Endometrial microvascular endothelial cells (primary cell): ENCODE measurements around the gene METTL9. TPM values are rescaled to one million over a fixed set of nuclear protein-coding genes. Genes with fewer than 3 reads are reported as not detected.
"Not testable (repeated sequence)": the region's sequence is repeated elsewhere in the genome, so short reads cannot be mapped to it uniquely, and the experiment has no call there.

Experiments
- in situ Hi-C: cut with HindIII; loops from 2 replicates; pipeline ENCODE4 v1.10.0; 2017; ENCODE audit warnings: low sequenced_read_pairs, low pct_unique_long_range_greater_than_20kb; ENCODE audit errors: inconsistent ontology term
- total RNA-seq: library from RNA; depleted of rRNA; stranded (reverse); fragments of >200 nt; gene quantifications from one replicate; pipeline ENCODE4 v1.2.3, GENCODE V29; 2015; ENCODE audit errors: inconsistent ontology term

Gene METTL9
- 169 TPM for total RNA-seq

GRCh38 chr16:21599122-21600030, at the start of gene METTL9:
Gene METTL9, plus strand, starts transcription at chr16:21599577. Its CDS starts 157 bp downstream, at chr16:21599734.
- in situ Hi-C loops = no loop called here

DNA sequence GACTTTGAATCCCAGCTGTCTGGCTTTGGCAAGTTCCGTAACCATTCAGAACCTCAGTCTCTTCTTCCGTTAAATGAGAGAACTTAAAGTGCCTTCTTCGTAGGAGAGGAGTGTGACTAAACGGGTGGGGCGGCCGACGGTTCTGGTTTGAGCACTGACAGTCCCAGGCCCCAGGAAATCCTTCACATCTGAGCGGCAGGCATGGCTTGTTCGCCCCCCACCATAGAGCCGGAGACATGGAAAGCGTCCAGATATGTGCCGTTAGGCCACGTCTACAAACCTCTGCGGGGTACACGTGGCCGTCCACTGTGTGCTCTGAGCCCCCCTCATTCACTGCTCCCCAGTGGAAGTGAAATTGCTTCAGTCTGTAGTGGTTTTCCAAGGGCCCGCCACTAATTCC, 49.4 kb upstream of the METTL9 start:
- in situ Hi-C loops = not testable (repeated sequence)

GRCh38 chr16:21550435-21550834, 48.9 kb upstream of the METTL9 start:
- in situ Hi-C loops = not testable (repeated sequence)

GRCh38 chr16:21551076-21551475, 48.3 kb upstream of the METTL9 start:
- in situ Hi-C loops = not testable (repeated sequence)

DNA sequence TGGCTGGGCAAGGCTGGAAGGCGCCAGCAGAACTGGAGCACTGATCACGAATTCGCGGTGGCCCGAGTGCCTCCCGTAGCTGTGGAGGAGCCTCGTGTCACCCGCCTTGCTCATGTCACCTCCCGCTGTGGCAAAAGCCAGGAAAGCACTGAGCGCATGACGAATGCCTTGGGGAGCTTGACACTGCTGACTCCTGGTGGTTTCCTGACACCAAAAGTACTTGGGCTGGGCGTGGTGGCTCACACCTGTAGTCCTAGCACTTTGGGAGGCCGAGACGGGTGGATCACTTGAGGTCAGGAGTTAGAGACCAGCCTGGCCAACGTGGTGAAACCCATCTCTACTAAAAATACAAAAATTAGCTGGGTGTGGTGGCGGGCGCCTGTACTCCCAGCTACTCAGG, 47.8 kb upstream of the METTL9 start:
- in situ Hi-C loops = not testable (repeated sequence)

DNA sequence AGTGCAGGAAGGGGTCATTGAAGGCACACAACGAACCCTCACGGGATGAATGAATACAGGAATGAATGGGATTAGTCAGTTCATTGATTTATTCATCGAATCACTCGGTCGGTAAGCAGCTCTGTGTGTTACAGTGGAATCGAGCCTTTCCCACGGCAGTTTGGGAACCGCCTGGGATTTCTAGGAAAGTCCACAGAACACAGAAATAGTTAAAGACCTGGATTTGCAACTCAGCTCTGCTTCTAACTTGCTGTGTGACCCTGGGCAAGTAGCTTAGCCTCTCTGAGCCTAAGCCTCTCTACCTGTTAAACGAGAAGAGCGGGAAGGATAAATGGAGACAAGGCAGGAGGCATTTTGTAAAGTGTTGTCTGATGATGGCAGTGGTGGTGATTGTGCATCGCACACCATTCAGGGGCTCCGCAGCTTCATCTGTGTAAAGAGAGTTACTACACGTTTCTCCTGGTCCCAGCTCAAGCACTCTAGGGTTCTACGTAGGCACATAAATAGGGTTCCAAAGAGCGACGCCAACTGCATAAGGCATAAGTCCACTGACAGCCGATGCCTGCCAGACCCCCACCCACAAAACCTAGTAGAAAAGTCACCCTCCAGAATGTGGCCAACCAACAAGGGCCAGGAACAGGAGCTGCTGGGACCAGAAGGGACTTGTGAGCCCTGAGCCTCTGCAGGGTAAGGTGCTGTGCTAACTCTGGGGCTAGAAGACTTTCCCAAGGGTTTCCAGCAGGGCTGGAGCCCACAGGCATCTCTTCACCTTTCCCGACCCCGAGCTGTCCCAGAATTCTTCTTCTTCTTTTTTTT, 45.7 kb upstream of the METTL9 start:
- in situ Hi-C loops = not testable (repeated sequence)

- in situ Hi-C loops = no loop called here
Measured at GRCh38 chr16:21554795-21555585, 44.4 kb upstream of the METTL9 start.

DNA sequence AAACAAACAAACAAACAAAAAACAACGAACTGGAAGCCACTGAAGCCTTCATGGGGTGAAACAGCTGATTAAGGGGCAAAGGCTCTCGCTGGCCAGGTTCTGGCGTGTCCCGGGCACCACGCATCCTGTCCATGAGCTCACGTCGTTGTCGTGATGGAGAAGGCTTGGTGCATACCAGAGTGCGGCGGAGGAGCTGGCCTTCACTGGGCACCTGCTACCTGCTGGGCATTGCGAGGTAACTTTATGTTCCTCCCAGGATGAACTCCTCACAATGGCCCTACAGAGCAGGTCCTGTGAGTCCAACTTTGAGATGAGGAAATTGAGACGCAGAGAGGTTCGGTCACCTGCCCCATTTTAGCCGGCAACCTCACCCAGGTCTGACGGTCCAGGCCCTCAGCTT, 43.8 kb upstream of the METTL9 start:
- in situ Hi-C loops = not testable (repeated sequence)

DNA sequence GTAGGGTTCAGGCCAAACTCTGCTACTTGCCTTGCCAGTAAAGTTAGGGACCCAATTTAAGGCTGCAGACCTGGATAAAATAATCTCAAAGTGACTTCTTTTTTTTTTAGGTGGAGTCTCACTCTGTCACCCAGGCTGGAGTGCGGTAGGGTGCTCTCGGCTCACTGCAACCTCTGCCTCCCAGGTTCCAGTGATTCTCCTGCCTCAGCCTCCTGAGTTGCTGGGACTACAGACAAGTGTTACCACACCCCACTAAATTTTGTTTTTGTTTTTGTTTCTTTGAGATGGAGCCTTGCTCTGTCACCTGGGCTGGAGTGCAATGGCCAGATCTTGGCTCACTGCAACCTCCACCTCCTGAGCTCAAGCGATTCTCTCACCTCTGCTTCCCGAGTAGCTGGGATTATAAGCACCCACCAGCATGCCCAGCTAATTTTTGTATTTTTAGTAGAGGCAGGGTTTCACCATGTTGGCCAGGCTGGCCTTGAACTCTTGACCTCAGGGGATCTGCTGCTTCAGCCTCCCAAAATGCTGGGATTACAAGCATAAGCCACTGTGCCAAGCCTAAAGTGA, 43.3 kb upstream of the METTL9 start:
- in situ Hi-C loops = not testable (repeated sequence)

DNA sequence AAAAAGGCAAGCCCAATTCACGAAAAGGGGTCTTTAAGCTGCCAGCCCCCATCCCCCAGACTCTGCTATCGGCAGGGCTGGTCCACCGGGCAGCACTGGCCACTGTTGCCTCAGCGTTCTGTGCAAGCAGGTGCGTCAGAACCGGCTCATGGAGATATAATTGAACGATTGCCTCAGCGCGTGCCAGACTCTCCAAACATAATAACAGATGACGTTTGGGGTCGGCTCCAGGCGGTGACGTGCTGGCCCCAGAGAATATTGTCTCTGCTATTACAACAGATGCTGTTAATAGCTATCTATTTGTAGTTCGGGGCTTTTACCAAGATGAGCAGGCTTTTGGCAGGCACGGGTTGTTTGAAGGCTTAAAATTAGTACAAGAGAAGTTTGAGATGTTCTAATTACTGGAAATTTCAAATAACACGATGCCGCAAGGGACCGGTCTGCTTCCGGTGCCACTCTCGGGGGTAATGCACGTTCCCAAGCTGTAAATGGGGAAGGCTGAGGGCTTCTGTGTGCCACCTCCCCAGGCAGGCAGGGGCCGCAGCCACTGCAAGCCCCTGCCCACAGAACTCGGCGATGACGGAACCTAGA, 42.6 kb upstream of the METTL9 start:
- in situ Hi-C loops = not testable (repeated sequence)

- in situ Hi-C loops = no loop called here
Measured at GRCh38 chr16:21560462-21560861, 38.9 kb upstream of the METTL9 start.

GRCh38 chr16:21563676-21564075, 35.7 kb upstream of the METTL9 start:
- in situ Hi-C loops = no loop called here

DNA sequence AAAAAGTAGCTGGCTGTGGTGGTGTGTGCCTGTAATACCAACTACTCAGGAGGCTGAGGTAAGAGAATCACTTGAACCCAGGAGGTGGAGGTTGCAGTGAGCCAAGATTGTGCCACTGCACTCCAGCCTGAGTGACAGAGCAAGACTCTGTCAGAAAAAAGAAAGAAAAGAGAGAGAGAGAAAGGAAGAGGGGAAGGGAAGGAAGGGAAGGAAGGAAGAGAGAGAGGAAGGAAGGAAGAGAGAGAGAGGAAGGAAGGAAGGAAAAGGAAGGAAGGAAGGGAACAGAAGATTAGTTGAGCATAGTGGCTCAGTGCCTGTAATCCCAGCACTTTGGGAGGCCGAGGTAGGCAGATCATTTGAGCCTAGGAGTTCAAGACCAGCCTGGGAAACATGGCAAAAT, 35.0 kb upstream of the METTL9 start:
- in situ Hi-C loops = not testable (repeated sequence)

DNA sequence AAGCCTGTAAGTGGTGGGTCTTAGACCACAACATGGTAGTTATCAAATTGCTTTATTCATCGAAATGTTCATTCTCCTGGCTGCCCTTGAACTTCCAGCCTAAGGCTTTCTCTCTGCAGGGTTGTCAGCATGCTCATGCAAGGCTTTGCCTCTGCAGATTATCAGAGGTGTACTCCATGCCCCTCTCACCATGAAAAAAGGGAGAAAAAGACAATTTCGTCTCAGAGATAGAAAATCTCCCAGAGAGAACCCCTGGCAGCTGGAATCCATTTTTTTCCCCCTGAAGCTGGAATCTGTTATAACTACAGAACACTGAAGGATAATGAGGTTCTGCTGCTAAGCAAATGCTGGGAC, 33.9 kb upstream of the METTL9 start:
- in situ Hi-C loops = no loop called here

DNA sequence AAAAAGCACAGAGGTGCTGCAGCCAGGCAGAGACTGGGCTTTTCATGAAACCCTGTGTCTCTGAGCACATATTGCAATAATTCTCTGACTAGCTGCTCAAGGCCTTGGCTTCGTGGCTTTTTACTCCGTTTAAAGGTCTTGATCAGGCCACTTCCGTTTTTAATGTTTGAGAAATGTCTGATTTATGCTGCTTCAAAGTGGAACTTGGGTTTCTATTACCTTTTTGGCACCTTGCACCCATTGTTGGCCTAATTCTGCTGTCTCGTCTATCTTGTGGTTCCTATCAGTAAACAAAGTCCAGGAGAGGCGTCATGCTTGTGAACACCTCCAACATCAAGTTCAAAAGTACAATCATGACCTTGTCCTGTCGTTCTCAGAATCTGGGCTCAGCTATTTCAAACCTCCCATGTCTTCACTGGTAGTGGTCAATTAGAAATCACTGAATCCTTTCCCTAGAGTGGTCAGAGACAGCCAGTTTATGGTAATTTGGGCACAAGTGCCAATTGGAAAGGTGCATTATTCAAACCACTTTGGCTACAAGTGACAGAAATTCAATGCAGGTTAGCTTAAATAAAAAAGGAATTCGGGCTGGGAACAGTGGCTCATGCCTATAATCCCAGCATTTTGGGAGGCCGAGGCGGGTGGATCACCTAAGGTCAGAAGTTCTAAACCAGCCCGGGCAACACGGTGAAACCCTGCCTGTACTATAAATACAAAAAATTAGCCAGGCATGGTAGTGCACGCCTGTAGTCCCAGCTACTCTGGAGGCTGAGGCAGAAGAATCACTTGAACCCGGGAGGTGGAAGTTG, 33.3 kb upstream of the METTL9 start:
- in situ Hi-C loops = no loop called here

- in situ Hi-C loops = no loop called here
Measured at GRCh38 chr16:21566891-21567414, 32.4 kb upstream of the METTL9 start.

- in situ Hi-C loops = not testable (repeated sequence)
Measured at GRCh38 chr16:21567496-21567895, 31.9 kb upstream of the METTL9 start.
